RWPE1 (cell line): ENCODE measurements around the gene STK32C.

Source experiments
- CTCF ChIA-PET: fragments of 350-600 bp; sonication (Branson Sonifier 250); formaldehyde crosslinking; extraction: SDS; loops from one replicate; lab custom pipeline; 2021; lab: Yijun Ruan, JAX
- POLR2A ChIA-PET: fragments of 400-600 bp; formaldehyde crosslinking; extraction: SDS; loops from one replicate; lab custom pipeline; 2020; ENCODE audit warnings: antibody characterized with exemption; ENCODE audit not compliant: low non-redundant PET; lab: Yijun Ruan, JAX
- DNase-seq: peaks from one replicate; pipeline ENCODE4 v3.0.0; 2012; ENCODE audit warnings: low spot score
- H3K27ac ChIP-seq: fragments of 450-650 bp; 2 replicates; pipeline ENCODE4 v1.5.1; 2017
- TF ChIP-seq, protein P1 (sequence below): fragments of 450-650 bp; conservative IDR thresholded peaks from 2 replicates; pipeline ENCODE4 v1.5.1; 2017; ENCODE audit warnings: low read depth, mild to moderate bottlenecking

The STK32C gene

DNA sequence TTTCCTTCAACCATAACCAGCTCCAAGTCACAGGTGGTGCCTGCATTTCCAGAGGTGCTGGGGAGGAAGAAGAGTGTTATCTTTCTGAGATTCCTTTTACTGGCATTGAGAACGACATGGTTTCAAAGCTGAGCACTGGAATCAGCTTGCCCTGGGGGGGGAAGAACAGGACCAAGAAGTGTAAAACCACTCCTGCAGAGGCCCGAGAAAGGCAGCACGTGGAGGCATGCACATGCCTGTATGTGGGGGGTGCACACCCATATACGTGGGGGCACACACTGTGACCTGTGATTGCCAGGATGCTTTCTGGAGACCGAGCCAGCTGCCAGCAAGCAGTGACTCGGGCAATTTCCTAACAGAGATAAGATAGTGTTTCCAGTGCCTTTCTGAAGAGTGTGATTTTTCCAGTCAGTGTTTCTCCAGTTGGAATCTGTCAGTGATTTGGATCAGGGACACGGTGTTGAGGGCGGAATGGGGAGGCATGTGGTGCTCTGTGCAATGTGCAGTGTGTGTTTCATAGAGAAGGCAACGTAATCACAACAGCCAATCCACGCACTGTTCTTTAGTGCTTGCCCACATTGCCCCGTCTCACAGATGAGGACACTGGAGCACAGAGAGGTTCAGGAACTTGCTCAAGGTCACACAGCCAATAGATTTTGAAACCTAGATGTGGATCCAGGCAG, 28.5 kb upstream of the STK32C start:
- CTCF ChIA-PET, result no interaction called here
- DNase-seq, result no peak
- TF ChIP-seq, protein P1, sequence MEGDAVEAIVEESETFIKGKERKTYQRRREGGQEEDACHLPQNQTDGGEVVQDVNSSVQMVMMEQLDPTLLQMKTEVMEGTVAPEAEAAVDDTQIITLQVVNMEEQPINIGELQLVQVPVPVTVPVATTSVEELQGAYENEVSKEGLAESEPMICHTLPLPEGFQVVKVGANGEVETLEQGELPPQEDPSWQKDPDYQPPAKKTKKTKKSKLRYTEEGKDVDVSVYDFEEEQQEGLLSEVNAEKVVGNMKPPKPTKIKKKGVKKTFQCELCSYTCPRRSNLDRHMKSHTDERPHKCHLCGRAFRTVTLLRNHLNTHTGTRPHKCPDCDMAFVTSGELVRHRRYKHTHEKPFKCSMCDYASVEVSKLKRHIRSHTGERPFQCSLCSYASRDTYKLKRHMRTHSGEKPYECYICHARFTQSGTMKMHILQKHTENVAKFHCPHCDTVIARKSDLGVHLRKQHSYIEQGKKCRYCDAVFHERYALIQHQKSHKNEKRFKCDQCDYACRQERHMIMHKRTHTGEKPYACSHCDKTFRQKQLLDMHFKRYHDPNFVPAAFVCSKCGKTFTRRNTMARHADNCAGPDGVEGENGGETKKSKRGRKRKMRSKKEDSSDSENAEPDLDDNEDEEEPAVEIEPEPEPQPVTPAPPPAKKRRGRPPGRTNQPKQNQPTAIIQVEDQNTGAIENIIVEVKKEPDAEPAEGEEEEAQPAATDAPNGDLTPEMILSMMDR, result no peak
- H3K27ac ChIP-seq, result no peak overlapping the region
- POLR2A ChIA-PET, result no interaction called here

DNA sequence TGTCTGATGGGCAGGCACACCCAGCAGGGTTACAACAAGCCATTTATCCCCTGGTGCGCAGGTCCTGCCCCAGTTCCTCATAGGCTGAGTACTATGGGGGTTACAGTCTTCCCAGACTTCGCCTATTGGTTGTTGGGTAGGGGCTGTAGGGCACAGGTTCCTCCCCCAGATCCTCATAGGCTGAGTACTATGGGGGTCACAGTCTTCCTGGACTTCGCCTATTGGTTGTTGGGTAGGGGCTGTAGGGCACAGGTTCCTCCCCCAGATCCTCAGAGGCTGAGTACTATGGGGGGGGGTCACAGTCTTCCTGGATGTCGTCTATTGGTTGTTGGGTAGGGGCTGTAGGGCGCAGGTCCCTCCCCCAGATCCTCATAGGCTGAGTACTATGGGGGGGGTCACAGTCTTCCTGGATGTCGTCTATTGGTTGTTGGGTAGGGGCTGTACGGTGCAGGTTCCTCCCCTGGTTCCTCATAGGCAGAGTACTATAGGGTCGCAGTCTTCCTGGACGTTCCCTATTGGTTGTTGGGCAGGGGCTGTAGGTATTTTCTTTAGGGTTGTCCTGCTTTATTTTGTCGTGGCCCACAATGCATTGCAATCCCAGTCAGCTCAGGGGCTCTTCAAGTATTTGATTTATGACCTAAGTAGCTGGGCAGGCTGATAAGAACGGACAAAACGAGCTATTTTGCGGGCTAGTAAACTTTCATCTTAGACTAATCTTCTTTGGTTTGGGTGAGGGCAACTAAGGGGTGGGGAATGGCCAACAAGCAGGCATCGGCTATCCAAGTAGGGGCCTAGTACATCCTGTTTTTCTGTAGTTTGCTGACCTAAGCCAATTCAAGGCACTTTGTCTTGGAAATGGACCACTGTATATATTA, 27.7 kb upstream of the STK32C start:
- ChIA-PET POLR2A (no interaction called here), CTCF (interaction anchor here (0.6 kb wide), 1 partner anchor 113 kb away, joined by 3 read pairs; no protein-coding TSS in a partner anchor)
- TF ChIP-seq, protein P1, result no peak
- no peak for DNase-seq
- no peak overlapping the region for H3K27ac ChIP-seq

DNA sequence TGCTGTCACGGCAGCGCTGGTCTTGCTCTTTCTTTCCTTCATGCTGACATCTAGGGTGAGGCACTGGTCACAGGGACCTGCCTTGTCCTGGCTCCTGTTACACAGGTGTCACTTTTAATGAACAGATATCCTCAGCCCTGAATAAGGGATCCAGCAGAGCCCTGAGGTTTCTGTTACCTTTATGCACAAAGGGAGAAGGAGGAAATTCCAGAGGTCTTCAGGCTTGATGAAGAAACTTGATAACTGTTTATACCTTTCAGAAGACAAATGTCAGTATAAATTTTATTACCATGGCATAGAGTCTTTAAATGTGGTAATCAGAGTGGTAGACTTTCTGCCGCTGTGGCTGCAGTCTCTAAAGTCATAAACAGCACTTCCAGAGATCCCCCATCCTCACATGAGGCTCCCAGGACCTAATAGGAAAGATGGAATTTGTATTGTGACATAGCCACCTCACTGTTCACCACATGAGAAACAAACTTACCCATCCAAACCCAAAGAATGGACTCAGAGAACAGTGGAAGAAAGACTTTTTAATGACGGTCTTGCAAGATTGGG, 27.0 kb upstream of the STK32C start:
- TF ChIP-seq, protein P1, result no peak
- ChIA-PET CTCF (no interaction called here), POLR2A (no interaction called here)
- no peak overlapping the region for H3K27ac ChIP-seq
- DNase-seq, result no peak

DNA sequence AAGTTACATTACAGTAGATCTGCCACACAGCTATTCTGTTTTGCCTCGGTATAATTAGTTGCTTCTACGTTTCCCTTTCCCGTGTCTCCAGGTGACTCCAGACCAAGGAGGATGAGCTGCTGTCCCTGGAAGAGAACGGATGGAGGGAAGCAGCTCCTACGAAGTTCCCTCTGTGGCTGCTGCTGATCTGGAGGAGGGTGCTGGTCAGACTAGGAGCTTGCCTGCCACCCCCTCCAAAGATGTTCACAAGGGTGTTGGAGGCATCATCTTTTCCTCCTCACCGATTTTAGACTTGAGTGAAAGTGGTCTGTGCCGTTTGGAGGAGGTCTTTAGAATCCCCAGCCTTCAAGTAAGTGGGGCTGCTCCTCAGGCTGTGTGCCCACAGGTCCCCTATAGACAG, 25.6 kb upstream of the STK32C start:
- DNase-seq, result no peak
- TF ChIP-seq, protein P1, result no peak
- ChIA-PET POLR2A (no interaction called here), CTCF (no interaction called here)
- no peak overlapping the region for H3K27ac ChIP-seq

DNA sequence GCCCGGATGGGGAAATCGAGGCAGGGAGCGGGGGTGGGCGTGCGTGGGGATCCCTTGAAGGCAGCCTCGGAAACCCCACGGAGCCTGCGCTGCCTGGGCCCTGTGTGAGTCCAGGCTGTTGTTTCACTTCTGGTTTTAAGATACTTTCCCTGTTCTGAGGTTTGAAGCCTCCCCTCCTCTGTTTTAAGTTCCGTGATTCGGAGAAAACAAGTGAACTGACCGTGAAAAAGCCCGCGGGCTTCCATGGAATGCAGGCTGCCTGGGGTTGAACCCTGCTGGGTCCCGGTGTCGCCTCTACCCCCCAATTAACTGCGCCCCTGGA, 24.6 kb upstream of the STK32C start:
- H3K27ac ChIP-seq, result peak overlapping the region; percentile 82
- DNase-seq, result peak; percentile 50
- TF ChIP-seq, protein P1, result no peak
- CTCF ChIA-PET, result interaction anchor here (0.9 kb wide), 1 partner anchor 321 kb away, joined by 5 read pairs; no protein-coding TSS in a partner anchor
- POLR2A ChIA-PET, result interaction anchor here (0.6 kb wide), 1 partner anchor 175 kb away, joined by 3 read pairs; no protein-coding TSS in a partner anchor
